ENCODE results near the gene NCAPD3.

Gene NCAPD3

GRCh38 chr11:134142536-134142935, 81.2 kb downstream of the NCAPD3 start:
- H3K27me3 ChIP-seq (ENCODE audit: control insufficient read depth, insufficient read depth, low read length): no peaks in the 10 kb centered on the region
- peaks cover 5% of the 10 kb centered on the region for H3K4me1 ChIP-seq

DNA sequence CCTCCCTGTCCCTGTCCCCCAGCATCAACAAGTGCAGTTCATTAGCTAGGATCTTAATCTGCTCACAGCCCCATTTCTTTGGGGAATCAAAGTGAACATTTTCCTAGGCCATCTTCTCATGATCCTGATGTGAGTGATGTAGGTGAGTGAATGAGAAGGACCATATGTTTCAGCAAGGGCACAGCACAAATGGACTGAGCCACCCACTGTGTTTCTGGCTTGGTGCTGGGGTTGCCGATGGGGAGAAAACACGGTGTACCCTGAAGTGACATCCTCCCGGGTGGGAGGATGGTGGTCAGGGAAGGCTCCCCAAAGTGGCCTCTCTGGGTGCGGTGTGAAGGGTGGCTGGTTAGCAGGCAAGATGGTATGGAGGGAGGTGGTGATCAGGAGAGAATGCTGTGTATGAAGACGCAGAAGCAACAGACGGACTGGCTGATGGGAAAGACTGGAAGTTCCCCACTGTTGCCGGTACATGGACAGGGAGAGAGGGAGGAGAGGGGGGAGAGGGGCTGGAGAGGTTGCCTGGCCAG, 82.7 kb downstream of the NCAPD3 start:
- Histone ChIP-seq H2AFZ (no peak overlapping the region), H3K27ac (no peak overlapping the region), H3K9me3 (ENCODE audit: control insufficient read depth, low read length) (no peaks in the 10 kb centered on the region), H3K4me2 (ENCODE audit: low read length) (no peak overlapping the region), H3K4me1 (peaks cover 5% of the 10 kb centered on the region), H3K27me3 (ENCODE audit: control insufficient read depth, insufficient read depth, low read length) (no peaks in the 10 kb centered on the region), H3K9ac (no peak overlapping the region), H3K4me3 (ENCODE audit: low read depth, low read length) (no peak overlapping the region), H3K79me2 (no peaks in the 10 kb centered on the region), H3K36me3 (ENCODE audit: control insufficient read depth, insufficient read depth, low read length) (no peaks in the 10 kb centered on the region)
- TF ChIP-seq CTCF (IDR thresholded peaks at IDR 0.05): no peak

More at GRCh38 chr11:134142536-134142935, 81.2 kb downstream of the NCAPD3 start:
- Histone ChIP-seq H3K4me3 (ENCODE audit: low read depth, low read length) (no peak overlapping the region), H3K79me2 (no peaks in the 10 kb centered on the region), H3K9ac (no peak overlapping the region), H3K9me3 (ENCODE audit: control insufficient read depth, low read length) (no peaks in the 10 kb centered on the region), H3K36me3 (ENCODE audit: control insufficient read depth, insufficient read depth, low read length) (no peaks in the 10 kb centered on the region), H2AFZ (no peak overlapping the region), H3K4me2 (ENCODE audit: low read length) (no peak overlapping the region), H3K27ac (no peak overlapping the region)
- TF ChIP-seq CTCF (IDR thresholded peaks at IDR 0.05): no peak

DNA sequence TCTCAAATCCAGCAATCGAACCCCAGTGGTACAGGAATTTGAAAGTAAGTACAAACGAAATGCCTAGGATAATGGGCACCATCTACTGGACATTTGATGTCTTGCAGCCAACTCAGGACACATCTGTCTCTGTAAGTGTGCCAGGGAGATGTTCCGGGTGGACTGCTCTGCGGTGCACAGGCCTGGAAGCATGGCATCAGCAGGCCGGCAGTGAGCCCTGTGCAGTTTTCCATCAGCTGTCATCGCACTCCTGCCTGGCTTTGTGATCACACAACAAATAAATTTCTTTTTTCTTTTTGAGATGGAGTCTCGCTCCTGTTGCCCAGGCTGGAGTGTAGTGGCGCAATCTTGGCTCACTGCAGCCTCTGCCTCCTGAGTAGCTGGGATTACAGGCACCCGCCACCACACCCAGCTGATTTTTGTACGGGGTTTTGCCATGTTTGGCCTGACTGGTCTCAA, 83.9 kb downstream of the NCAPD3 start:
- H3K9me3 ChIP-seq (ENCODE audit: control insufficient read depth, low read length): no peaks in the 10 kb centered on the region
- no peak overlapping the region for H3K4me3 ChIP-seq (ENCODE audit: low read depth, low read length)
- no peaks in the 10 kb centered on the region for H3K27me3 ChIP-seq (ENCODE audit: control insufficient read depth, insufficient read depth, low read length)
- H3K27ac ChIP-seq: no peak overlapping the region
- H3K9ac ChIP-seq: no peak overlapping the region
- peak; percentile 71 for TF ChIP-seq CTCF (IDR thresholded peaks at IDR 0.05)
- peaks cover 5% of the 10 kb centered on the region for H3K4me1 ChIP-seq
- no peak overlapping the region for H2AFZ ChIP-seq
- H3K4me2 ChIP-seq (ENCODE audit: low read length): no peak overlapping the region
- H3K79me2 ChIP-seq: no peaks in the 10 kb centered on the region
- no peaks in the 10 kb centered on the region for H3K36me3 ChIP-seq (ENCODE audit: control insufficient read depth, insufficient read depth, low read length)

- no peaks in the 10 kb centered on the region for H3K9me3 ChIP-seq (ENCODE audit: control insufficient read depth, low read length)
- no peak overlapping the region for H3K4me2 ChIP-seq (ENCODE audit: low read length)
- peaks cover 5% of the 10 kb centered on the region for H3K4me1 ChIP-seq
- no peak overlapping the region for H2AFZ ChIP-seq
- TF ChIP-seq CTCF (IDR thresholded peaks at IDR 0.05): no peak
- no peak overlapping the region for H3K27ac ChIP-seq
- no peak overlapping the region for H3K4me3 ChIP-seq (ENCODE audit: low read depth, low read length)
- no peak overlapping the region for H3K9ac ChIP-seq
- H3K79me2 ChIP-seq: no peaks in the 10 kb centered on the region
- H3K36me3 ChIP-seq (ENCODE audit: control insufficient read depth, insufficient read depth, low read length): no peaks in the 10 kb centered on the region
- no peaks in the 10 kb centered on the region for H3K27me3 ChIP-seq (ENCODE audit: control insufficient read depth, insufficient read depth, low read length)
These were observed 84.4 kb downstream of the NCAPD3 start for GRCh38 chr11:134139303-134139872.

DNA sequence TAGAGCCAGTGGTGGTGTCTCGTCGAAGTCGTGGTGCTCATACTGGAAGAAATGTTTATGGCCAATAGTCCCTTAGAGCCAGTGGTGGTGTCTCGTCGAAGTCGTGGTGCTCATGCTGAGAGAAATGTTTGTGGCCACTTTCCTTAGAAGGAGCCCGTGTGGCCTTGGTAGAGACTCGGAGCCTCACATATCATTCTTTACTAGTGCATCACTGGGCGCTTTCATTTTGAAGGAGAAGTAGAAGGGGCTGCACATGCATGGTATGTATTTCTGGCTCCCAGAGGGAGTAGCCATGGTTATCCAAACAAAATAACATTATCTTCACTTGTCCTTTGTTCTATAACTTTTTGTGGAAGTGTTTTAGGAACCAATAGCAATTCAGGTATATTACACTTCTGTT, 85.4 kb downstream of the NCAPD3 start:
- no peak overlapping the region for H3K4me3 ChIP-seq (ENCODE audit: low read depth, low read length)
- H2AFZ ChIP-seq: no peak overlapping the region
- no peak for TF ChIP-seq CTCF (IDR thresholded peaks at IDR 0.05)
- H3K27ac ChIP-seq: no peak overlapping the region
- H3K4me1 ChIP-seq: peaks cover 5% of the 10 kb centered on the region
- no peak overlapping the region for H3K4me2 ChIP-seq (ENCODE audit: low read length)
- peaks cover 5% of the 10 kb centered on the region for H3K79me2 ChIP-seq
- H3K9me3 ChIP-seq (ENCODE audit: control insufficient read depth, low read length): no peaks in the 10 kb centered on the region
- no peaks in the 10 kb centered on the region for H3K36me3 ChIP-seq (ENCODE audit: control insufficient read depth, insufficient read depth, low read length)
- H3K27me3 ChIP-seq (ENCODE audit: control insufficient read depth, insufficient read depth, low read length): no peaks in the 10 kb centered on the region
- no peak overlapping the region for H3K9ac ChIP-seq
